A549 (cell line): ENCODE results near the gene NEK7.

Source experiments
- BHLHE40 ChIP-seq: IDR thresholded peaks from 2 replicates; pipeline ENCODE4 v1.6.1; 2012; ENCODE audit warnings: low read depth, low read length, inconsistent platforms
- CEBPB ChIP-seq, 2 experiments: fragments of >200 bp in 1 of 2; sonication (Bioruptor Twin) in 1 of 2; formaldehyde crosslinking in 1 of 2; IDR thresholded peaks; 2 replicates each; pipeline ENCODE4 v1.6.1; 2012 to 2016
- EP300 ChIP-seq, 2 experiments: fragments of >200 bp; sonication (Bioruptor Twin); formaldehyde crosslinking; IDR thresholded peaks; 2 replicates in 1 of 2; 3 replicates in 1 of 2; pipeline ENCODE4 v1.6.1; 2016 to 2017
- HOXA7 ChIP-seq: fragments of 250-450 bp; sonication (Bioruptor Pico); IDR thresholded peaks from 2 replicates; pipeline ENCODE4 v1.5.0; 2020; ENCODE audit warnings: mild to moderate bottlenecking, moderate library complexity
- HOXB13 ChIP-seq: fragments of 250-450 bp; sonication (Bioruptor Pico); IDR thresholded peaks from 2 replicates; pipeline ENCODE4 v1.5.0; 2020; ENCODE audit warnings: low read depth, mild to moderate bottlenecking, moderate library complexity
- HOXB5 ChIP-seq: fragments of 250-450 bp; sonication (Bioruptor Pico); IDR thresholded peaks from 2 replicates; pipeline ENCODE4 v1.5.0; 2020; ENCODE audit warnings: mild to moderate bottlenecking, moderate library complexity
- POLR2A ChIP-seq: IDR thresholded peaks from 2 replicates; pipeline ENCODE4 v1.6.1; 2012; ENCODE audit warnings: mild to moderate bottlenecking, low read length
- POLR2AphosphoS2 ChIP-seq: conservative IDR thresholded peaks from 2 replicates; pipeline ENCODE4 v1.6.1; 2012; ENCODE audit warnings: low read length, improper control_type of control experiment, inconsistent platforms
- RFX5 ChIP-seq: fragments of 450-650 bp; IDR thresholded peaks from 2 replicates; pipeline ENCODE4 v1.7.1; 2014; ENCODE audit warnings: antibody characterized with exemption, mild to moderate bottlenecking, moderate library complexity
- SREBF2 ChIP-seq: fragments of 450-650 bp; IDR thresholded peaks from 2 replicates; pipeline ENCODE4 v1.6.1; 2014; ENCODE audit warnings: mild to moderate bottlenecking, moderate library complexity
- TP53 ChIP-seq: fragments of 250-450 bp; sonication (Bioruptor Pico); IDR thresholded peaks from 2 replicates; pipeline ENCODE4 v1.5.0; 2021; ENCODE audit warnings: mild to moderate bottlenecking, moderate library complexity
- ZC3H11A ChIP-seq: fragments of 450-650 bp; IDR thresholded peaks from 2 replicates; pipeline ENCODE4 v1.6.1; 2014; ENCODE audit warnings: antibody characterized with exemption, mild to moderate bottlenecking
- TF ChIP-seq, protein P1 (sequence below): fragments of >200 bp; sonication (Bioruptor Twin); formaldehyde crosslinking; IDR thresholded peaks from 3 replicates; pipeline ENCODE4 v1.5.1; 2016

- TF ChIP-seq SREBF2 (no peak), ZC3H11A (no peak), POLR2AphosphoS2 (no peak), HOXB13 (CRISPR knock-in tag) (no peak), EP300 (IDR thresholded peaks at IDR 0.05) (no peak), POLR2A (no peak), HOXB5 (CRISPR knock-in tag) (no peak), RFX5 (no peak), CEBPB (IDR thresholded peaks at IDR 0.05) (no peak), HOXA7 (CRISPR knock-in tag) (no peak), TP53 (no peak), BHLHE40 (no peak)
- TF ChIP-seq, protein P1, sequence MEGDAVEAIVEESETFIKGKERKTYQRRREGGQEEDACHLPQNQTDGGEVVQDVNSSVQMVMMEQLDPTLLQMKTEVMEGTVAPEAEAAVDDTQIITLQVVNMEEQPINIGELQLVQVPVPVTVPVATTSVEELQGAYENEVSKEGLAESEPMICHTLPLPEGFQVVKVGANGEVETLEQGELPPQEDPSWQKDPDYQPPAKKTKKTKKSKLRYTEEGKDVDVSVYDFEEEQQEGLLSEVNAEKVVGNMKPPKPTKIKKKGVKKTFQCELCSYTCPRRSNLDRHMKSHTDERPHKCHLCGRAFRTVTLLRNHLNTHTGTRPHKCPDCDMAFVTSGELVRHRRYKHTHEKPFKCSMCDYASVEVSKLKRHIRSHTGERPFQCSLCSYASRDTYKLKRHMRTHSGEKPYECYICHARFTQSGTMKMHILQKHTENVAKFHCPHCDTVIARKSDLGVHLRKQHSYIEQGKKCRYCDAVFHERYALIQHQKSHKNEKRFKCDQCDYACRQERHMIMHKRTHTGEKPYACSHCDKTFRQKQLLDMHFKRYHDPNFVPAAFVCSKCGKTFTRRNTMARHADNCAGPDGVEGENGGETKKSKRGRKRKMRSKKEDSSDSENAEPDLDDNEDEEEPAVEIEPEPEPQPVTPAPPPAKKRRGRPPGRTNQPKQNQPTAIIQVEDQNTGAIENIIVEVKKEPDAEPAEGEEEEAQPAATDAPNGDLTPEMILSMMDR, result no peak
Measured at GRCh38 chr1:198269646-198269940, 112.8 kb downstream of the NEK7 start.
